Measurements from ENCODE around the gene GPR21.

GPR21 gene

GRCh38 chr9:123067136-123067535, 33.7 kb downstream of the GPR21 start:
- FAIRE-seq: no peak

- FAIRE-seq: no peak
Measured at GRCh38 chr9:123069010-123069481, 35.6 kb downstream of the GPR21 start.

GRCh38 chr9:123070198-123070597, 36.7 kb downstream of the GPR21 start:
- no peak for FAIRE-seq

- FAIRE-seq: no peak
Measured at GRCh38 chr9:123072407-123072995, 39.0 kb downstream of the GPR21 start.

GRCh38 chr9:123073441-123073840, 40.0 kb downstream of the GPR21 start:
- FAIRE-seq: no peak

GRCh38 chr9:123073991-123074422, 40.5 kb downstream of the GPR21 start:
- no peak for FAIRE-seq

- no peak for FAIRE-seq
Measured at GRCh38 chr9:123074628-123075027, 41.2 kb downstream of the GPR21 start.

- no peak for FAIRE-seq
Measured at GRCh38 chr9:123080444-123080843, 47.0 kb downstream of the GPR21 start.

- FAIRE-seq: peak; percentile 85
Measured at GRCh38 chr9:123081824-123082223, 48.4 kb downstream of the GPR21 start.

- no peak for FAIRE-seq
Measured at GRCh38 chr9:123083680-123084079, 50.2 kb downstream of the GPR21 start.

GRCh38 chr9:123084256-123084655, 50.8 kb downstream of the GPR21 start:
- FAIRE-seq: no peak
